HepG2 (cell line): Measurements from ENCODE around the gene TNS1. TPM values are rescaled to one million over a fixed set of nuclear protein-coding genes. Genes with fewer than 3 reads are reported as not detected.

Experiments used
- AFF4 ChIP-seq: sonication (generic); formaldehyde crosslinking; IDR thresholded peaks from 2 replicates; pipeline ENCODE4 v1.4.0; 2020; ENCODE audit warnings: missing genetic modification reagents
- CENPX ChIP-seq: sonication (generic); formaldehyde crosslinking; IDR thresholded peaks from 2 replicates; pipeline ENCODE4 v1.9.0; 2021; ENCODE audit warnings: mild to moderate bottlenecking, missing genetic modification reagents, moderate library complexity
- ETV5 ChIP-seq: IDR thresholded peaks from 2 replicates; pipeline ENCODE4 v1.6.1; 2018; ENCODE audit warnings: missing biosample characterization, missing genetic modification reagents, inconsistent platforms, borderline replicate concordance
- POLR2AphosphoS5 ChIP-seq: IDR thresholded peaks from 2 replicates; pipeline ENCODE4 v1.6.1; 2012; ENCODE audit warnings: low read depth, low read length
- SMAD3 ChIP-seq: sonication (generic); formaldehyde crosslinking; IDR thresholded peaks from 2 replicates; pipeline ENCODE4 v1.4.0; 2020; ENCODE audit warnings: missing genetic modification reagents
- ZBTB33 ChIP-seq: sonication (generic); formaldehyde crosslinking; IDR thresholded peaks from 2 replicates; pipeline ENCODE4 v1.4.0; 2020; ENCODE audit warnings: missing genetic modification reagents
- ZNF10 ChIP-seq: sonication (generic); formaldehyde crosslinking; IDR thresholded peaks from 2 replicates; pipeline ENCODE4 v1.4.0; 2020; ENCODE audit warnings: mild to moderate bottlenecking, low read depth, missing genetic modification reagents, borderline replicate concordance
- ZNF605 ChIP-seq: sonication (generic); formaldehyde crosslinking; IDR thresholded peaks from 2 replicates; pipeline ENCODE4 v1.8.0; 2022; ENCODE audit warnings: mild to moderate bottlenecking, missing genetic modification reagents
- ZNF652 ChIP-seq: IDR thresholded peaks from 2 replicates; pipeline ENCODE4 v1.6.1; 2016; ENCODE audit warnings: low read depth, borderline replicate concordance
- polyA plus RNA-seq, 8 experiments: library from polyadenylated mRNA; depleted of rRNA in 3 of 8; stranded (reverse) in 7 of 8; unstranded in 1 of 8; fragments of >200 nt; fragmentation: Illumina TruSeq in 4 of 8; extraction: Trizol in 4 of 8; gene quantifications; 2 replicates each; pipeline versions ENCODE4 v1.2.1 to v1.2.3, GENCODE V29; 2011 to 2016; ENCODE audit warnings: low read depth in 4 of 8, missing spikeins in 1 of 8, mixed read lengths in 1 of 8; ENCODE audit not compliant: insufficient read depth in 1 of 8
- total RNA-seq, 5 experiments: library from RNA; depleted of rRNA; stranded (reverse); fragments of >200 nt; fragmentation: Illumina TruSeq; extraction: Trizol; gene quantifications; 2 replicates each; pipeline ENCODE4 v1.2.3, GENCODE V29; 2016; ENCODE audit warnings: low read depth in 1 of 5
- TF ChIP-seq, protein P1 (sequence below): sonication (generic); formaldehyde crosslinking; IDR thresholded peaks from 2 replicates; pipeline ENCODE4 v1.4.0; 2020; ENCODE audit warnings: mild to moderate bottlenecking, missing genetic modification reagents
- TF ChIP-seq, protein P2 (sequence below): sonication (generic); formaldehyde crosslinking; IDR thresholded peaks from 2 replicates; pipeline ENCODE4 v1.8.1; 2023; ENCODE audit warnings: mild to moderate bottlenecking, inconsistent platforms, moderate library complexity, missing genetic modification reagents, borderline replicate concordance
- TF ChIP-seq, protein P3 (sequence below): sonication (generic); IDR thresholded peaks from 2 replicates; pipeline ENCODE4 v1.6.1; 2016; ENCODE audit warnings: low read depth, borderline replicate concordance
- TF ChIP-seq, protein P4 (sequence below): sonication (generic); formaldehyde crosslinking; IDR thresholded peaks from 2 replicates; pipeline ENCODE4 v1.5.1; 2020; ENCODE audit warnings: mild to moderate bottlenecking, missing genetic modification reagents, moderate library complexity

The TNS1 gene
- total and polyA plus RNA-seq, 2 of the 13 experiments (the other 11 are each of a cell fraction or from before 2014, with no cell fraction given), result 1.9 to 118 TPM

GRCh38 chr2:217988014-217988839, 14.6 kb downstream of the TNS1 start (continued):
- TF ChIP-seq ZNF652 (CRISPR knock-in tag) (peak; percentile 70; the same call in 1 of the 2 replicates), ETV5 (CRISPR knock-in tag) (no peak; the same call in 1 of the 2 replicates), CENPX (CRISPR knock-in tag) (no peak), ZNF10 (CRISPR knock-in tag) (no peak), POLR2AphosphoS5 (no peak), ZNF605 (peak; percentile 58; the same call in 1 of the 2 replicates), SMAD3 (CRISPR knock-in tag) (peak; percentile 51; the same call in 1 of the 2 replicates), AFF4 (CRISPR knock-in tag) (no peak), ZBTB33 (CRISPR knock-in tag) (no peak)
- TF ChIP-seq, protein P1, sequence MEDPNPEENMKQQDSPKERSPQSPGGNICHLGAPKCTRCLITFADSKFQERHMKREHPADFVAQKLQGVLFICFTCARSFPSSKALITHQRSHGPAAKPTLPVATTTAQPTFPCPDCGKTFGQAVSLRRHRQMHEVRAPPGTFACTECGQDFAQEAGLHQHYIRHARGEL (CRISPR knock-in tag), result 0 out of 2 replicates have a peak, but pooled peaks have one; percentile 16
- TF ChIP-seq, protein P2, sequence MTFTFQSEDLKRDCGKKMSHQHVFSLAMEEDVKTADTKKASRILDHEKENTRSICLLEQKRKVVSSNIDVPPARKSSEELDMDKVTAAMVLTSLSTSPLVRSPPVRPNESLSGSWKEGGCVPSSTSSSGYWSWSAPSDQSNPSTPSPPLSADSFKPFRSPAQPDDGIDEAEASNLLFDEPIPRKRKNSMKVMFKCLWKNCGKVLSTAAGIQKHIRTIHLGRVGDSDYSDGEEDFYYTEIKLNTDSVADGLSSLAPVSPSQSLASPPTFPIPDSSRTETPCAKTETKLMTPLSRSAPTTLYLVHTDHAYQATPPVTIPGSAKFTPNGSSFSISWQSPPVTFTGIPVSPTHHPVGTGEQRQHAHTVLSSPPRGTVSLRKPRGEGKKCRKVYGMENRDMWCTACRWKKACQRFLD, result peak; percentile 67; the same call in 1 of the 2 replicates
- TF ChIP-seq, protein P3, sequence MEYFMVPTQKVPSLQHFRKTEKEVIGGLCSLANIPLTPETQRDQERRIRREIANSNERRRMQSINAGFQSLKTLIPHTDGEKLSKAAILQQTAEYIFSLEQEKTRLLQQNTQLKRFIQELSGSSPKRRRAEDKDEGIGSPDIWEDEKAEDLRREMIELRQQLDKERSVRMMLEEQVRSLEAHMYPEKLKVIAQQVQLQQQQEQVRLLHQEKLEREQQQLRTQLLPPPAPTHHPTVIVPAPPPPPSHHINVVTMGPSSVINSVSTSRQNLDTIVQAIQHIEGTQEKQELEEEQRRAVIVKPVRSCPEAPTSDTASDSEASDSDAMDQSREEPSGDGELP, result no peak
- TF ChIP-seq, protein P4, sequence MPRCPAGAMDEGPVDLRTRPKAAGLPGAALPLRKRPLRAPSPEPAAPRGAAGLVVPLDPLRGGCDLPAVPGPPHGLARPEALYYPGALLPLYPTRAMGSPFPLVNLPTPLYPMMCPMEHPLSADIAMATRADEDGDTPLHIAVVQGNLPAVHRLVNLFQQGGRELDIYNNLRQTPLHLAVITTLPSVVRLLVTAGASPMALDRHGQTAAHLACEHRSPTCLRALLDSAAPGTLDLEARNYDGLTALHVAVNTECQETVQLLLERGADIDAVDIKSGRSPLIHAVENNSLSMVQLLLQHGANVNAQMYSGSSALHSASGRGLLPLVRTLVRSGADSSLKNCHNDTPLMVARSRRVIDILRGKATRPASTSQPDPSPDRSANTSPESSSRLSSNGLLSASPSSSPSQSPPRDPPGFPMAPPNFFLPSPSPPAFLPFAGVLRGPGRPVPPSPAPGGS, result peak; percentile 52; the same call in 1 of the 2 replicates
